T-helper 1 cell treated with Interleukin-12 subunit alpha and Interleukin-12 subunit beta and Interleukin-4 antibody, amounts not matched to agents 30 ng/mL and 1 ng/mL, for 36 hours (primary cell): ENCODE data around the gene LRRC75B. TPM values are rescaled to one million over a fixed set of nuclear protein-coding genes. Genes with fewer than 3 reads are reported as not detected.
"Not testable (repeated sequence)": the region's sequence is repeated elsewhere in the genome, so short reads cannot be mapped to it uniquely, and the experiment has no call there.

Experiments used
- intact Hi-C: fragments of 100-400 bp; cut with micrococcal nuclease; formaldehyde crosslinking; loops from one replicate; pipeline ENCODE4 v1.15.1; 2024
- total RNA-seq: library from RNA; stranded (reverse); gene quantifications from 2 replicates; pipeline ENCODE4 v1.2.3, GENCODE V29; 2022

LRRC75B gene
- total RNA-seq, 1 donor from 2014 or later, result 1.8 TPM

GRCh38 chr22:24555165-24556039 is 37.5 kb downstream of the LRRC75B start, which contains the start of gene SNRPD3:
Gene SNRPD3, plus strand, starts transcription at chr22:24555999. Its CDS starts 1,676 bp downstream, at chr22:24557675.
- intact Hi-C loops, result loop anchor here (1.0 to 5.0 kb wide), 13 partner anchors 30 to 788 kb away; partner anchors contain the start of genes CHCHD10, LRRC75B, MIF and SGSM1

DNA sequence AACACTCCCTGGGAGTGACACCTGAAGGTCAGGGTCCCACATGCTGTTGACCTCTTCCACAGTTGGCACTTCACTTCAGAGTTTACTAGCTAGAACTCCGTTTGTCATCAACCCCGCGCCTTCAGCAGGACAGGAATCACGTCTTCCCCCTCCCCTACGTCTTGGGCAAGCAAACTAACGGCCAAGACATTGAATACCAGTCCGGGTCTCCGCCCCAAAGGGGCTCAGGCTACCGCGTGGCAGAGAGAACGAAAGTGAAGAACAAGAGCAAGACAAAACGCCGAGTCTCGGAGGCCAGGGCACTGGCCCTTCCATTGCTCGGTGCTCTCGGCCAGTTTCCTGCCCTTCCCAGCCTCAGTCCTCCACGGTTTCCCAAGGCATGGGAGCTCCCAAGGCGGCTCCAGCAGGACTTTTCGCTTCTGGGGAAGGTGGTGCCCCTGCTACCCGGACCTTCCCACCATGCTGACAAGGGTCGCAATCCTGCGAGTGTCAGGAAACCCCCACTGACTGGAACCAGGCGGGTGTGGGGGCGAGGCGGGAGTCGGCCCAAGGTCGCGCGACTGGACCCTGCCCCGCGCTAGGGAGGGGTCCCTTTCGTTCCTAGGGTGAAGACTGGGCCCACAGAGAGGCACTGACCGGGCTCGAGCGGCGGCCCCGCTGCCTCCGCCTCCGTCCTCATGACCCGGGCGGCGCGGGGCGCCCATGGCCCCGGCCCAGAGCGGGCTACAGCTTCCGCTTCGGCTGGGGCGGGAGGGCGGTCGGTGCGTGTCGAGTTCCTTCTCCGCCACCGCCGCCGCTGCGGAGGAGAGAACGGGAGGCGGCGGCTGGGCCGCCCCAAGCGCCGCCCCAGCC is 38.3 kb downstream of the LRRC75B start, which contains the start of gene GUCD1:
Gene GUCD1, minus strand, starts transcription at position 826 of the 852 bp plus-strand sequence. Its CDS starts 147 bp downstream, at position 679.
- intact Hi-C loops, result loop anchor here (1.0 to 5.0 kb wide), 13 partner anchors 29 to 787 kb away; partner anchors contain the start of genes CHCHD10, LRRC75B, MIF and SGSM1

- intact Hi-C loops, result loop anchor here (2.0 kb wide), 7 partner anchors 39 to 767 kb away; partner anchors contain the start of genes LRRC75B, MIF and SMARCB1
Measured at GRCh38 chr22:24553597-24554312, 39.1 kb downstream of the LRRC75B start.

GRCh38 chr22:24552503-24553286 is 40.2 kb downstream of the LRRC75B start:
- intact Hi-C loops, result not testable (repeated sequence)

GRCh38 chr22:24550902-24551435 is 41.9 kb downstream of the LRRC75B start:
- intact Hi-C loops, result no loop called here

GRCh38 chr22:24550028-24550901 is 42.6 kb downstream of the LRRC75B start:
- intact Hi-C loops, result no loop called here

GRCh38 chr22:24548812-24549211 is 44.1 kb downstream of the LRRC75B start:
- intact Hi-C loops, result loop anchor here (1.0 kb wide), 1 partner anchor 10 kb away; no protein-coding TSS in a partner anchor

DNA sequence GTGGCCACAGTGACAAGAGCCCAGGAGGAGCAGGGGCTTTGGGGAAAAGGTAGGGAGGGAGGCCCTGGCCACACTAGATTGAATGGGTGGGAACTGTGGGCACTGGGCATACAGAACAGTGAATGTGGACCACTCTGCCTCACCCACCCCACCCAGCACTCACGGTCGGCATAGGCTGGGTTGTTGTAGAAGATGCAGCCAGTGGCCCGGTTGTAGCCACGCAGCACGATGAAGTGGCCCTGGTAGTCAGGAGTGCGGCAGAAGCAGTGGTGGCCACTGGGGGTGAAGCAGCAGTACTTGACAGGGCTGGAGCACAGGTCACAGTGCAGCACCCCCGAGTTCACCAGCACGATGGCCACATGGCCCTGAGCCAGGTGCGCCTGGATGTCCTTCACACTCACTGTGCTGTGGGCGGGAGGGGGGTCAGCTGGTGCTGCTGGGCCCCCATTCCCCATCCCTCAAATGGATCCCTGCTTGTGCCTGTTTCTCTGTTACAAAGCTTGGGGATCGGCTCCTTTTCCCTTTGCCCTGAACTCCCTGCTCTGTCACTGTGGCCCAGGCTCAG is 49.1 kb downstream of the LRRC75B start:
- intact Hi-C loops, result no loop called here

GRCh38 chr22:24543185-24543601 is 49.7 kb downstream of the LRRC75B start:
- intact Hi-C loops, result no loop called here

DNA sequence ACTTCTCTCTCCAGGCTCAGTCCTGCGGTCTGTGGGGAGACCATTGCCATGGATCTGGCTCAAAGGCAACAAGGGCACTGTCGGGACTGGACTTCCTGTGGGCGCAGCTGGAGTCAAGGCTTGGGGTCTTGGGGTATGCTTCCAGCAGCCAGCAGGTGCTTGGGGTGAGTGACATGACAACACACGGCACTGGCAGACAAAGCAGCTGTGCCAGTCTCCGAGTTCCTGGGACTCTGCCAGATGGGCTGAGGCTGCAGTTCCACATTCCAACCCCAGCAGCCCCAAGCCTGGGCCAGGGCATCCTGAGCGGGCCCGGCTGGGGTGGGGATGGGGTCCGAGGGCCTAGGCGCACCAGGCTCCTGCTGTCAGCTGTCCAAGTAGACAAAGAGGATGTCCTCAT is 50.2 kb downstream of the LRRC75B start:
- intact Hi-C loops, result no loop called here

- intact Hi-C loops, result no loop called here
Measured at GRCh38 chr22:24541681-24542515, 51.0 kb downstream of the LRRC75B start.

DNA sequence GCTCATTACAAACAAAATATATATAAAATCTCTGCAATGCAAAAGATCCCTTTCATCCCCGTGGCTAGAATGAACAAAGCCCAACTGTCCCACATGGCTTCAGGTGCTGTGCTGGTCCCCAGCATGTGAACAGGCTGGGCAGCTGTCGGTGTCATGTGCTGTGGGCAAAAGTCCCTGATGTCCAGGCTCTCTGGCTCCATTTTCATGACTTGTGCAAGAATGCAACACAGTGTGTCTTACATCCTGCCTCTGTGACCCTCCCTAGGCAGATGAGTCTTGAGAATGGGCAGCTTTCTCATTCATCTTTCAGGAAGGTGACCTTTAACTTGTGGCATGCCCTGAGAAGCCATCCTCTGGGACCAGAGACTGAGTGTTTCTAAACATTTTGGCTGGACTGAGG is 52.4 kb downstream of the LRRC75B start:
- intact Hi-C loops, result no loop called here

DNA sequence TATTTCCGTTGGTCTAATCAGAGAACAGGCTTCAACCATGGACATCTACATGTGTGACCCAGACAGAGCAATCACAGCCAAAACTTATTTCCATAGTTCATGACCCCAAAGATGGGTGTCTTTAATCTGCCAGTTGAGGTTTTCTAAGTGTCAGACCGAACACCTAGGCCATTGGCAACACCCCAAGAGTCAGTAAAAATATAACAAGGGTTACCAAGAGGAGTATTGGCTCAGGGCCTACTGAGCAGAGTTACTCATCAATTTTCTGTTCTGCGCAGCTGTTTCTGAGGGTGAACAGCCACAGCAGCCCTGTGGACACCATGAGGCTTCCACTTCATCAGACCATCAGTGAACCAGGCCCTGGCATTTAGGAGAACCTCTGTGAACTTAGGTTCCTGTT is 56.8 kb downstream of the LRRC75B start:
- intact Hi-C loops, result no loop called here
